ENCODE measurements around the gene UBXN1. TPM values are rescaled to one million over a fixed set of nuclear protein-coding genes. Genes with fewer than 3 reads are reported as not detected.

Gene UBXN1
- total RNA-seq, 1 experiment from 2014 or later: 135 TPM

- DNase-seq (ENCODE audit: low spot score): no peak
- Mint-ChIP-seq H3K27ac (no peak overlapping the region), H3K27me3 (ENCODE audit: low read depth) (no peaks in the 10 kb centered on the region; the same call in 1 of the 2 replicates), H3K9me3 (no peaks in the 10 kb centered on the region), H3K4me3 (peak overlapping the region; percentile 92), H3K36me3 (peaks cover 31% of the 10 kb centered on the region), H3K4me1 (peaks cover 39% of the 10 kb centered on the region)
- ChIA-PET POLR2A (interaction anchor here (0.6 to 6.0 kb wide), 12 partner anchors 19 to 148 kb away, joined by 3 to 35 read pairs (median 8); partner anchors contain the start of genes C11orf98, CSKMT, EEF1G and HNRNPUL2), CTCF (interaction anchor here (0.5 to 4.0 kb wide), 11 partner anchors 14 to 153 kb away, joined by 3 to 24 read pairs (median 5); partner anchors contain the start of genes LBHD1, TAF6L, TMEM179B and TUT1)
- TF ChIP-seq ATF6 (CRISPR knock-in tag; IDR thresholded peaks at IDR 0.05) (no peak), ZNF425 (CRISPR knock-in tag; conservative IDR thresholded peaks at IDR 0.05) (no peak), E2F1 (CRISPR knock-in tag; IDR thresholded peaks at IDR 0.05) (no peak), NR2C2 (CRISPR knock-in tag; IDR thresholded peaks at IDR 0.05) (no peak), TP53 (CRISPR knock-in tag; IDR thresholded peaks at IDR 0.05) (no peak), ERG (CRISPR knock-in tag; IDR thresholded peaks at IDR 0.05) (no peak), ATF3 (CRISPR knock-in tag; conservative IDR thresholded peaks at IDR 0.05) (no peak), ESRRA (CRISPR knock-in tag; IDR thresholded peaks at IDR 0.05; ENCODE audit: borderline replicate concordance) (no peak), CBFB (CRISPR knock-in tag; IDR thresholded peaks at IDR 0.05; ENCODE audit: low read depth) (no peak)
- ATAC-seq: no peak
These were observed 29.5 kb upstream of the UBXN1 start for GRCh38 chr11:62708392-62708791.

GRCh38 chr11:62707277-62707861, 28.5 kb upstream of the UBXN1 start, which contains the start of the genes BSCL2 and GNG3:
TSS of gene BSCL2 (minus strand) at chr11:62707424. CDS start at chr11:62707195, 229 bp downstream.
TSS of gene GNG3 (plus strand) at chr11:62707676. CDS start at chr11:62708296, 620 bp downstream.
- no peaks in the 10 kb centered on the region for H3K9me3 Mint-ChIP-seq
- H3K36me3 Mint-ChIP-seq: peaks cover 25% of the 10 kb centered on the region
- H3K27ac Mint-ChIP-seq: peak within 1 kb of the TSS; percentile 98
- peak; percentile 97 for DNase-seq (ENCODE audit: low spot score)
- ChIA-PET POLR2A (interaction anchor here (0.6 to 6.0 kb wide), 20 partner anchors 19 to 161 kb away, joined by 3 to 35 read pairs (median 6); partner anchors contain the start of genes B3GAT3, C11orf98, CSKMT and EEF1G), CTCF (interaction anchor here (1.0 to 4.0 kb wide), 19 partner anchors 9 to 199 kb away, joined by 3 to 24 read pairs (median 5); partner anchors contain the start of genes B3GAT3, C11orf98, CSKMT and GANAB)
- H3K27me3 Mint-ChIP-seq (ENCODE audit: low read depth): no peaks in the 10 kb centered on the region; the same call in 1 of the 2 replicates
- peak within 1 kb of the TSS; percentile 92 for H3K4me3 Mint-ChIP-seq
- H3K4me1 Mint-ChIP-seq: peaks cover 38% of the 10 kb centered on the region
- ATAC-seq: peak; percentile 71
- TF ChIP-seq ATF2 (CRISPR knock-in tag; IDR thresholded peaks at IDR 0.05; ENCODE audit: borderline replicate concordance, low read depth) (no peak), ETV6 (CRISPR knock-in tag; IDR thresholded peaks at IDR 0.05) (peak; percentile 87), SMAD3 (CRISPR knock-in tag; IDR thresholded peaks at IDR 0.05; ENCODE audit: borderline replicate concordance) (no peak; the same call in 1 of the 2 replicates), ZNF416 (CRISPR knock-in tag; IDR thresholded peaks at IDR 0.05) (no peak), ZNF281 (CRISPR knock-in tag; IDR thresholded peaks at IDR 0.05) (peak; percentile 100), USF2 (CRISPR knock-in tag; IDR thresholded peaks at IDR 0.05) (peak; percentile 44; the same call in 1 of the 2 replicates), SP1 (CRISPR knock-in tag; conservative IDR thresholded peaks at IDR 0.05) (peak; percentile 90), FOXK1 (CRISPR knock-in tag; IDR thresholded peaks at IDR 0.05) (peak; percentile 87), GABPB1 (CRISPR knock-in tag; IDR thresholded peaks at IDR 0.05) (no peak), ZNF121 (CRISPR knock-in tag; IDR thresholded peaks at IDR 0.05) (peak; percentile 45; the same call in 1 of the 2 replicates), ZNF232 (CRISPR knock-in tag; IDR thresholded peaks at IDR 0.05) (no peak), CBFB (CRISPR knock-in tag; IDR thresholded peaks at IDR 0.05; ENCODE audit: low read depth) (peak; percentile 75; the same call in 1 of the 2 replicates)
